ENCODE measurements around the gene SYS1.

Gene SYS1

DNA sequence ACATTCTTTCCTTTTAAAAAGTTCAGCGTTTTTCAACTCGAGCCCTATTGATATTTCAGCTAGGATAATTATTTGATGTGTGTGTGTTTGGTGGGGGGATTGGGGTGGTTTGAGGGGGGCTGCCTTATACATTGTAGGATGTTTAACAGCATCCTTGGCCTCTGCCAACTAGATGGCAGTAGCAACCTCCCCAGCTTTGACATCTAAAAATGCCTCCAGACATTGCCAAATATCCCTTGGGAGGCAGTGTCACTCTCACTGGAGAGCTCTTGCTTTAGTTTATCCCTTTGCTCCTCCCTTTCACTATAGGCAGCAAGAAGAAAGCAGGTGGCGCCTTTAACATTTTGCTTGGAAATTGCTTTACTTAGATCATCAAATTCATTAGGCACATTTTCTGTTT, 29.8 kb downstream of the SYS1 start:
- DNase-seq: no peak

DNA sequence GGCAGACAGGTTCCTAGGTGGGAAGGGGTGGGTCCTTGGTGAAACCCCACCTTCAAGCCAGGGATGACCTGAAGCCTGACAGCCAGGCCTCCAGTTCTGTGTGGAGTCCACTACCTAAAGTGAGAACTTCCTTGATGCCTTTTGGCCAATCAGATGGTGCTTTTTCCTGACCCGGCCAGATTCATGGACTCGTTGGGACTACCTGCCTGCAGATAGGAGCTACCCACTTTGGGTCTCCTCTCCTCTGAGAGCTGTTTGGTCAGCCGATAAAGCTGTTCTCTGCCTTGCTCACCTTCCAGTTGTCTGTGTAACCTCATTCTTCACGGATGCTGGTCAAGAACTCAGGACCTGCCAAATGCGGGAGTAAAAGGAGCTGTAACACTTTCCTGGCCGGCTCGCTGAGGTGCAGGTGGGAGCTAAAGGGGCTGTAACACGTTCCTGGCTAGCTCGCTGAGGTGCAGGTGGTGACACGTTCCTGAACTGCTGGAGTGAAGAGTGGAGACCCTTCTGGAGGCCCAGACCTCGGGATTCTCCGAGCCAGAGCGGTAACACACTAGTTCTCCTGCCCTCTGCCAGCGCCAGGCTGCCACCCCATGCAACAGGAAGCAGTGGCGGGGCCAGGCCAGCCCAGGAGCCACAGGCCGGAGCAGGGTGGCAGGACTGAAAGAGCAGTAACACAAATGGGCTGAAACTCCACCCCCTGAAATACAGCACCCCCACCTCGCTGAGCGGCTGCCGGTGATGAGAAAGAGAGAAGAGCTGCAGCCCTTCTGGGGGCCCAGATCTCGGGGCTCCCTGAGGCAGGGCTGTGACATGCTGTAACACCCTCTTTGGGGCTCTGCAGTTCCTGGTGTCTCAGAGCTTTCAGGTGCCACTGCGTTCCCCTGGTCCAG, 31.5 kb downstream of the SYS1 start:
- DNase-seq: no peak

- DNase-seq: no peak
Measured at GRCh38 chr20:45395114-45395415, 32.1 kb downstream of the SYS1 start.

- no peak for DNase-seq
Measured at GRCh38 chr20:45399018-45399417, 36.1 kb downstream of the SYS1 start.

- DNase-seq: no peak
Measured at GRCh38 chr20:45400346-45401031, 37.5 kb downstream of the SYS1 start.

GRCh38 chr20:45402946-45403345, 40.0 kb downstream of the SYS1 start:
- DNase-seq: no peak

DNA sequence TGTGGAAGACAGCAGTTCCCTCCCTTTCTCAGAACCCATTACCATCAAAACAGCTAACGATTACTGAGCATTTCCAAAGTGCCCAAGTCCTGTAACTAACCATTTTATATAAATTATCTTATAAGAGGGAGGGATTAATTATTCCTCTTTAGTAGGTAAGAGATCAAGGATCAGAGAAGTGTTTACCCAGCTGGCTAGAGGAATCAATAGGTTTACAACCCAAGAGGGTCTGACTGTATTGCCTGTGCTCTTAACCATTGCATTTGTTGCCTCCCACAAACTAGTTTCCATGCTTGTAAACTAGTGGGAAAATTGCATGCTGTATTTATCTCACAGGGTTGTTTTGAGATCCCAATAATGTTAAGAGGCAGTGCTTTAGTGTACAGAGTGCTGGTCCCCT, 41.5 kb downstream of the SYS1 start:
- DNase-seq: no peak

DNA sequence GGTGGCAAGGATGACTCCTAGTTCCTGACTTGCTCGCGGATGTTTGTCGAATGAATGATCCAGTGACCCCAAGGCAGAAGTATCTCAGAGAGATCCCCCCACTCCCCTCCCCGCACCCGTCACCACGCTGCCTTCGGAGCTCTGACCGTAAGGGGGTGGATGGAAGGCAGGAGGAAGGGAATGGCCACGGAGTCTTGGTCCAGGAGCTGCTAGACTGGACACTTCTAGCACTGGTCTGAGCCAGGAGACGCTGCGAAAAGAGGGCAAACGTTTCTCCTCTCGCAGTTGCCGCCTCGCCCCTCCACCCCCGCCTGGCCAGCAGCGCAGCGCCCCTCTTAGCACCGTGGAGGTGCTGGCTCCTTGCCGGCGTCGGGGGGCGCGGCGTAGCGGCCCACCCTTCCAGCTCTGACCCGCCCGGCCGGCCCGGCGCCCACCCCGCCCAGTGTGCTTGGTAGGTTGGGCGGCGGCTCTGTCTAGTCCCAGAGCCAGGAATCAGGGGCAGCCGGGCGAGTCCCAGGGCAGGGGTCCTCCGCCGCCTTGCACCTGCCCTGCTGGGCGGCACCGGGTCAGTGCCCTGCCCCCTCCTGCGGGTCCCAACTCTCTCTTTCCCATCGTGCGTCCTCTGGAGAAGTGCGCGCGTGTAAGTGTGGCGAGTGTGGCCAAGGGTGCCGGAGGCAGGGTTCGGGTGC, 42.8 kb downstream of the SYS1 start:
- no peak for DNase-seq

DNA sequence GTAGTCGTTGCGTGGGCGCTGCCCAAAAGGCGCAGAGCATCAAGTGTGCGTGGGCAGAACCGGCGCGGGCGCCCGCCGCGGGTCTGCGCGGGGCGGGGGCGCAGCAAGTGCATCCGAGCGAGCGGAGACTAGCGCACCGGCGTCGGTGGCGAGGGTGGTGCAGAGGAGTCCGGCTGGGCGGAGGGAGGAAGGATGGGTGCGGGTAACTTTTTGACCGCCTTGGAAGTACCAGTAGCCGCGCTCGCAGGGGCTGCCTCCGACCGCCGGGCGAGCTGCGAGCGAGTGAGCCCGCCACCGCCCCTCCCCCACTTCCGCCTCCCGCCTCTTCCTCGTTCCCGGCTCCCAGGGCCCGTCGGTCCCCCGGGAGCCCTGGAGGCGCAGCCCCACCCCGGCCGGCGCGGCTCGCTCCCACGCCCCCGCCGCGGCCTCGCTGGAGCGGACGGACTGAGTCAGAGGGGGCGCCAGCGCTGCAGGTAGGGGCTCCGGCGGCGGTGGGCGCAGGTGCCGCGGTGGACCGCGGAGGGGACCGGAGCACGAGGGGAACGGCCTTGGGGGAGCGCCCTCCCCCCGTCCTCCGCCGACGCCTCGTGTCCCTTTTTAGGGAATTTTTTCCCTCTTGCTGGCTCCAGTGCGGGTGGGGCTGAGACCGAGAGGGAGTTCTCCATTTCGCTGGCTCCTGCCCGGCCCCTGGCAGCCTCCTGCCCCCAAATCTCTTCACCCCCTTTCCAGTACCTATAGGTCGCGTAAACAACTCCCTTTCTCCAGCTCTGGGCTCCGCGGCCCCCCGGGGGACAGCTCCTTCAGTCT, 43.5 kb downstream of the SYS1 start:
- no peak for DNase-seq

DNA sequence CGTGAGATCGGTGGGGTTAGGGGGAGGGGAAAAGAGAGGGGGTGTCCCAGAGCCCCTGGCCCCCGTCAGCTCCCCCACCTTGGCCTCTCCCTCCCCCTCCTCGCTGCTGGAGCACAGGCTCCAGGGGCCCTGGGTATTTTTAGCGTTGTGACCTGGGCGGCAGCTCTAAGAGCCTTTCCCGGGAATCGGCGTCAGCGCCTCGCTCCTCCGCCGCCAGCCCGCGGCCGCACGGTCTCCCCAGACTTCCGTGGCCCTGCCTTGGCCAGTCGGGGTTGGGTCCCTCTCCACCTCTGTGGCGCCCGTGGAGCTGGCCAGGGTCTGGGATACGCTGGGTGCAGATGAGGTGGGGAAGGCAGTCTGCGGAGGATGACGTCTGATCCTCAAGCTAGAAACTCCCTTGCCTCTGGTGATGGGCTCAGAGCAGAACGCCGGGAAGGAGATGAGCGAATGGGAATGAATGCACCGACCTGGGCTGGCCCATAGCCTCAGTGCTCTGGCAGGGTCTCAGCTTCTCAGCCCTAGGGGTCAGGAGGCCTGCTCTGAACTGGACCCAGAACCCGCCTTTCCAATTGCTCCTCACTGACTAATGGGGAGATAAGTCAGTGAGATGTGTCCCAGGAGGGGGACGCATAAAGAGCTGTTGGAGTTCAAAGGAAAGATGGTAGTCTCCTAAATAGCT, 44.2 kb downstream of the SYS1 start:
- DNase-seq: no peak

- no peak for DNase-seq
Measured at GRCh38 chr20:45407783-45408645, 45.1 kb downstream of the SYS1 start, which contains the start of gene DBNDD2. DBNDD2 (plus strand) TSS chr20:45408289; CDS start chr20:45408468, 179 bp downstream.

- DNase-seq: no peak
Measured at GRCh38 chr20:45408646-45409213, 45.8 kb downstream of the SYS1 start.

DNA sequence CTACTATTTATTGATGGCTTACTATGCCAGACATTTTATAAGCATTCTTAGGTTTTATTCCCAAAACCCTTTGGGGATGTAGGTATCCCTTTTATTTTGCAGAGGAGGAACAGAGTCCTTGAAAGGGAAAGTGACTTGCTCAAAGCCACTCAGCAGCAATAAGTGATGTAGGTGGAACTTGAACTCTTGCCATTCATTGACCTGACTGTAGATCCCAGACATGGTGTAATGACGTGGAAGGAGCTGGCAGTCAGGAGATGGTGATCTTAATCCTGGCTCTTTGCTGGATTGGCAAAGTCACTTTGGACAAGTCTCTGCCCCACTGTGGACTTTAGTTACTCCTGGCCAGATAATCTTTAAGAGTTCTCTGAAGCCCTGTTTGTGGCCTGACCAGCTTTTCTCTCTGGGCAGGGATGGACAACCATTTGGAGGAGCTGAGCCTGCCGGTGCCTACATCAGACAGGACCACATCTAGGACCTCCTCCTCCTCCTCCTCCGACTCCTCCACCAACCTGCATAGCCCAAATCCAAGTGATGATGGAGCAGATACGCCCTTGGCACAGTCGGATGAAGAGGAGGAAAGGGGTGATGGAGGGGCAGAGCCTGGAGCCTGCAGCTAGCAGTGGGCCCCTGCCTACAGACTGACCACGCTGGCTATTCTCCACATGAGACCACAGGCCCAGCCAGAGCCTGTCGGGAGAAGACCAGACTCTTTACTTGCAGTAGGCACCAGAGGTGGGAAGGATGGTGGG, 46.7 kb downstream of the SYS1 start:
- no peak for DNase-seq

DNA sequence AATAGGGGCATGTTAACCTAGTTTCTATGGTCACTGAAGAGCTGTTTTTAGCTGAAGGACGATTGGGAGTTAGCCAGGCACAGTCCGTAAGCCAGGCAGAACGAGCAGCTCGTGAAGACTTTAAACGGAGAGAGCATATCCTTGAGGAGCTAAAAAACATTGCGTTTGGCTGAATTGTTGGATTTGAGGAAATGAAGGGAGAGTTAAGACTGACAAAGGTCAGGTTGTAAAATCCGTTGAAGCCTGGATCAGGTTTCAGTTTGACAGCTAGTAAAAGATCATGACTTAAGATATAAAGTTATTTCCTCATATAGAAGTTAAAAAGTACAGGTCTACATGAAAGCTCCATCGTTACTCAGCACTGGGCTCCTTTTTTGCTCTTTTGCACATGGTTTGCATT, 47.9 kb downstream of the SYS1 start:
- no peak for DNase-seq

DNA sequence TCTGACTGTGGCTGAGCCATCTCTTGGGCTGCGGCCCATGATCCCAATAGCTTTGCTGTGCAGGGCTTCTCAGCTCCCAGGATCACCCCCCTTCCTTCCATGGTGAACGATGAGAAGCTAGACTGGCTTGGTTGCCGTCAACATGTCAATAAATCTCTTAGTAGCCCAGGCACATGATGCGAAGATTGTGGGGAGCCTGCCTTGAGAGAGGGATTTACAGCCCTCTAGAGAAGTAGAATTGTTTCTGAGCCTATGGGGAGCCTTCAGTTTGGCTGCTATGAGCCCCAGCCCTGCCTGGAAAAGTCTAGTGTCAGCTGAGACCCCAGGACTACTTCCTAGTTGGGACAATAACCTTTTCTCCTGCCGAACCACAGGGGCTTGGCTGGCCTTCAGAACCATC, 49.7 kb downstream of the SYS1 start:
- DNase-seq: no peak

DNA sequence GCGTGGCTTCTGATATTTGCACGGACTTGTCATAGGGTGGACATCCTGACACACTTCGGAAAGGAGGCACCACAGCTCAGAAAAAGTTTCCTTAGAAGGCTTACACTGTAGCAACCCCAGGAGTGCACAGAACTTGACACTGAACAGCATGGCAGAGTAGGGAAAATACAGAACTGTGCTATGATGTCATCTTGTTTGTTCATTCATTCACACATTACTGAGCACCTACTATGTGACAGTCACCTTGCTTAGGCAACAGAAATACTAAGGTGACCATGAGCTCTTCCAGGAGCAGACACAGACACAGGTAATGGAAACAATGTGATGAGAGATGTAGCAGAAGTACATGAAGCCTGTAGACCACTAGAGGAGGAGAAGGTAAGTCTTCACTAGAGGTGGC, 50.5 kb downstream of the SYS1 start:
- no peak for DNase-seq

- peak; percentile 32 for DNase-seq
Measured at GRCh38 chr20:45415822-45416637, 53.1 kb downstream of the SYS1 start, which contains the start of gene PIGT. PIGT (plus strand) TSS chr20:45416141; CDS start chr20:45416157, 16 bp downstream.

DNA sequence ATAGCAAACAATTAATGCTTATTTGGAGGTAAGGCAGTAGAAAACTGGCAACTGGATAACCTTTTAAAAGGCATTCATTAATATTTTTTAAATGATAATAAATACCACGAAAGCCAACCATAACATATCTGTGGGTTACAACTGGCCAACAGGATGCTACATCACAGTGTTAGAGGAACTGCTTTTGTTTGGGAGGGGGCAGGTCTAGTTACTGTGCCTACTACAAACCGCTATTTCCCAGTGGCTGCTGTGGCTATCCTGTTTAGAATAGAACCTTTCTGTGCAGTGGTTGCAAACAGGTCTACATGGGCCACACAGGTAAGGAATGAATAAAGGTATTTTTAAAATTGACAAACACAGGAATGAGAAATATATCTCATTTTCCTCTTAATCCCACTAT, 54.0 kb downstream of the SYS1 start:
- DNase-seq: no peak
